ENCODE measurements around the gene NTSR2. TPM values are rescaled to one million over a fixed set of nuclear protein-coding genes. Genes with fewer than 3 reads are reported as not detected.

The NTSR2 gene
- total RNA-seq, 4 donors from 2014 or later, result not detected

DNA sequence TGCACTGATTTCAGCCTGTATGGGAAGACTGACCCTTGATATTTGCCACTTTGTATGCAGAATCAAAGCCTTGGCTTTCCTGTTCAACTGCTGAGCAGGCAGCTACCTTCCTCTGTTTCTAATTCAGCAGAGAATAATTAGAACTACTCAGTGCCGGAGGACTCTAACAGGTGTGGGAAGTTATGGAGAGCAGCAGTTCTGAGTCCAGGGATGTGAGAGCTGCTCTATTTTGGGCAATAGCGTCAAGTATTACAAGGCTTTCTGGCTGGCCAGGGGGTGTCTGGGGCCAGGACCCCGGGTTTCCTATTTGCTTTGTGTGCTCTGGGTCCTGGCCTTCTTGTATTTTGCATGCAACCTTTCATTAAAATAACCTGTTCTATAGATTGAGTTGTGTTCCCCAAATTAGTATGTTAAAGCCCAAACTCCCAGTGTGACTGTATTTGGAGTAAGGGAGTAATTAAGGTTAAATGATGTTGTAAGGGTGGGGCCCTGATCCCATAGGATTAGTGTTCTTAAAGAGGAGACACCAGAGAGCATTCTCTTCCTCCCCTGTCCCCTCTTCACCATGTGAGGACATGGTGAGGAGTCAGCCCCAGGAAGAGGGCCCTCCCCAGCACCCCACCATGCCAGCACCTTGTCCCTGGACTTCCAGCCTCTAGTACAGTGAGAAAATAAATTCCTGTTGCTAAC lies 5.6 kb upstream of the NTSR2 start:
- H3K27me3 ChIP-seq, result peaks cover 54% of the 10 kb centered on the region

DNA sequence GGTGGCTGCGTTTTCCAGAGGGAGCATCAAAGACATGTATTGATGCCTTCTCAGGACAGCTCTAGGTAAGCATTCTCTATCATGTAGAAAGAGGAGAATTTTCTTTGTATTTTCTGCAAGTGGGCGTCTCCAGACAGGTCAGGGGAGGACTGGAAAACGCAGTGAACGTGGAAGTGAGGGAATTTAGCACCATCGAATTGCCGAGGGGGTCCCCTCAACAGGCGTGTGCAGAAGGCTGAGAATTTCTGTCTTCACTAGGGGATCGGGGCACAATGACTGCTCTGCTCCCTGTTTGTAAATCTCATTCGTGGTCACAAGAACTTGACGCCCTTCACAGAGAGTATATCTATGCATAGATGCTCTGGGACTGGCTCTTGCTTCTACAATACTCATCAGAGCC lies 5.0 kb upstream of the NTSR2 start:
- Histone ChIP-seq H3K27ac (no peak overlapping the region), H3K4me1 (peaks cover 4% of the 10 kb centered on the region), H3K9me3 (no peaks in the 10 kb centered on the region), H3K36me3 (no peaks in the 10 kb centered on the region), H3K4me3 (no peak overlapping the region), H3K27me3 (peaks cover 54% of the 10 kb centered on the region)
- peak in 1 of 2 donors; percentile 21 for DNase-seq (ENCODE audit: low spot score in 2 of 2)
- whole genome bisulfite sequencing, result 77% methylated on average over 10 of the region's 10 CpGs
- no peak for TF ChIP-seq POLR2AphosphoS5 (IDR thresholded peaks at IDR 0.05)
- TF ChIP-seq, protein P1, sequence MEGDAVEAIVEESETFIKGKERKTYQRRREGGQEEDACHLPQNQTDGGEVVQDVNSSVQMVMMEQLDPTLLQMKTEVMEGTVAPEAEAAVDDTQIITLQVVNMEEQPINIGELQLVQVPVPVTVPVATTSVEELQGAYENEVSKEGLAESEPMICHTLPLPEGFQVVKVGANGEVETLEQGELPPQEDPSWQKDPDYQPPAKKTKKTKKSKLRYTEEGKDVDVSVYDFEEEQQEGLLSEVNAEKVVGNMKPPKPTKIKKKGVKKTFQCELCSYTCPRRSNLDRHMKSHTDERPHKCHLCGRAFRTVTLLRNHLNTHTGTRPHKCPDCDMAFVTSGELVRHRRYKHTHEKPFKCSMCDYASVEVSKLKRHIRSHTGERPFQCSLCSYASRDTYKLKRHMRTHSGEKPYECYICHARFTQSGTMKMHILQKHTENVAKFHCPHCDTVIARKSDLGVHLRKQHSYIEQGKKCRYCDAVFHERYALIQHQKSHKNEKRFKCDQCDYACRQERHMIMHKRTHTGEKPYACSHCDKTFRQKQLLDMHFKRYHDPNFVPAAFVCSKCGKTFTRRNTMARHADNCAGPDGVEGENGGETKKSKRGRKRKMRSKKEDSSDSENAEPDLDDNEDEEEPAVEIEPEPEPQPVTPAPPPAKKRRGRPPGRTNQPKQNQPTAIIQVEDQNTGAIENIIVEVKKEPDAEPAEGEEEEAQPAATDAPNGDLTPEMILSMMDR (IDR thresholded peaks at IDR 0.05), result no peak

More for the DNA sequence above, 5.6 kb upstream of the NTSR2 start:
- no peak overlapping the region for H3K27ac ChIP-seq
- H3K4me1 ChIP-seq, result no peaks in the 10 kb centered on the region
- no peak overlapping the region for H3K4me3 ChIP-seq
- DNase-seq (ENCODE audit: low spot score in 2 of 2), result peak in 1 of 2 donors; percentile 13
- TF ChIP-seq POLR2A (IDR thresholded peaks at IDR 0.05) (no peak), POLR2AphosphoS5 (IDR thresholded peaks at IDR 0.05) (no peak), EP300 (IDR thresholded peaks at IDR 0.05) (no peak)
- TF ChIP-seq, protein P1 (IDR thresholded peaks at IDR 0.05), result no peak
- no peaks in the 10 kb centered on the region for H3K36me3 ChIP-seq
- WGBS, result 70% methylated on average over 3 of the region's 3 CpGs
- no peaks in the 10 kb centered on the region for H3K9me3 ChIP-seq

DNA sequence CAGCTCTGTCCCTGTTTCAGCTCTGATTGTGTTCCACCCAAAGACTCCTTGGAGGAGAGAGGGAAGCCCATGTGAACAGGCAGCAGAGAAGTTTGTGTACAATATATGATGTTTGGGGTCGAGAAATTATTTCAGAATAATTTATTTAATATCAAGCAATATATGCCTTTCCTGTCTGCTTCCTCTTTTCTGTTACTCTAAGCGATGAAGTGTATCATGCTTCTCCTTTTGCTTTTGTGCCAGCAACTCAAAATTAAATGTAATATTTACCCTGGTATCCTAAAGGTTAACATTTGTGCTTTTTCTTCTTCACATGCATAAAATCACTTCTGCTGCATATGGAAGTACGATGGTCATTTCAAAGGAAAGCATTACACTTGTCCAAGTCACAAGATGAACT lies 2.4 kb upstream of the NTSR2 start:
- no peaks in the 10 kb centered on the region for H3K36me3 ChIP-seq
- DNase-seq (ENCODE audit: low spot score in 2 of 2), result no peak
- WGBS, result 70% methylated on average over 3 of the region's 3 CpGs
- no peak overlapping the region for H3K27ac ChIP-seq
- no peaks in the 10 kb centered on the region for H3K9me3 ChIP-seq
- no peak overlapping the region for H3K4me3 ChIP-seq
- peaks cover 55% of the 10 kb centered on the region for H3K27me3 ChIP-seq
- TF ChIP-seq, protein P1 (IDR thresholded peaks at IDR 0.05), result no peak
- no peak for TF ChIP-seq POLR2AphosphoS5 (IDR thresholded peaks at IDR 0.05)
- no peak for TF ChIP-seq EP300 (IDR thresholded peaks at IDR 0.05)
- no peak for TF ChIP-seq POLR2A (IDR thresholded peaks at IDR 0.05)
- peaks cover 11% of the 10 kb centered on the region for H3K4me1 ChIP-seq

DNA sequence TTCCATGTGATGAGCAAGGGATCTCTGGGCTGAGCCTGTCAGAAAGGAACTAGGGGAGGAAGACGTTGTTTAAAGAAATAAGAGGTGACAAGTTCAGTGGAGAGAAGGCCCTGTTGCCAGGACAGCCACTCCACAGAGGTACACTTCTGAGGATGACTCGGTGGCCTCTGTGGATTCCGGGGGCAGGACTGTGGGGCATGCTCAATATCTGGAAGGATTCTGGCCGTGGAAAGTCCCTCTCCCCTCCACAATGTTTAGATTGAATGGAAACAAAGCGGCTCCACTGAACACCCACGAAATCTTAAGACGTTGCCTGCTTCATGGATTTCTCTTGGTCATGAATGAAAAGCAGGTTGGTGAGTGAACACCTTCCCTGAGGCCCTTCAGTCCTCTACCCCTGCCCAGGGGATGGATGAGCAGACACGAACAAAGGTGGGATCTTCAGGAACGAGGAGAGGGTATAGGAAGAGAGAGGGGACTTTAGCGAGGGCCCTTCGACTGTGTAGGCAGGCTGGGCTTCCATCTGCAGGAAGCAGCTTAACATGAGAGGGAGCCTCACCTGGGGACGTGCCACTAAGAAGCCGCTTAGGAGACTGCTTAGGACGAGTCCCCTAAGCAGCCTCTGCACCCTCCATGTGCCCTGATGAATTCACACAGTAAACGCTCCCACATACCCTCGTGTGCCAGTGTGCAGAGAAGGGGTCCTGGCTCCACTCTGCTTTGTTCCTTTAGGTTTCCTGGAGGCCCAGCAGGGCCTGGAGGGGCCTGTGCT lies 1.9 kb downstream of the NTSR2 start:
- H3K27me3 ChIP-seq, result peaks cover 28% of the 10 kb centered on the region
- no peak for TF ChIP-seq EP300 (IDR thresholded peaks at IDR 0.05)
- no peak for TF ChIP-seq POLR2A (IDR thresholded peaks at IDR 0.05)
- TF ChIP-seq POLR2AphosphoS5 (IDR thresholded peaks at IDR 0.05), result no peak
- H3K4me3 ChIP-seq, result no peak overlapping the region
- DNase-seq (ENCODE audit: low spot score in 2 of 2), result no peak
- peaks cover 11% of the 10 kb centered on the region for H3K4me1 ChIP-seq
- no peak overlapping the region for H3K27ac ChIP-seq
- 82% methylated on average over 14 of the region's 16 CpGs for WGBS
- no peaks in the 10 kb centered on the region for H3K36me3 ChIP-seq
- no peaks in the 10 kb centered on the region for H3K9me3 ChIP-seq

GRCh38 chr2:11667194-11667593 lies 2.8 kb downstream of the NTSR2 start:
- Histone ChIP-seq H3K27ac (no peak overlapping the region), H3K9me3 (no peaks in the 10 kb centered on the region), H3K36me3 (no peaks in the 10 kb centered on the region), H3K27me3 (peaks cover 29% of the 10 kb centered on the region), H3K4me1 (peaks cover 11% of the 10 kb centered on the region), H3K4me3 (no peak overlapping the region)
- no peak for TF ChIP-seq POLR2A (IDR thresholded peaks at IDR 0.05)
- TF ChIP-seq POLR2AphosphoS5 (IDR thresholded peaks at IDR 0.05), result no peak
- TF ChIP-seq, protein P1 (IDR thresholded peaks at IDR 0.05), result no peak
- TF ChIP-seq EP300 (IDR thresholded peaks at IDR 0.05), result no peak
- 77% methylated on average over 3 of the region's 3 CpGs for WGBS
- DNase-seq (ENCODE audit: low spot score in 2 of 2), result no peak

Measured in suprapubic skin (tissue), 4 donors.